ENCODE data around the gene OPA3. TPM values are rescaled to one million over a fixed set of nuclear protein-coding genes. Genes with fewer than 3 reads are reported as not detected.

The OPA3 gene
- total RNA-seq, 2 experiments from 2014 or later = 5.8 to 12.0 TPM

- CTCF ChIA-PET (ENCODE audit: unreplicated experiment) = interaction anchor here (1.5 kb wide), 3 partner anchors 9 to 39 kb away, joined by 4 to 7 read pairs (median 6); partner anchors contain the start of gene FOSB
- peak overlapping the region; percentile 49; the same call in 1 of the 2 replicates for H2AFZ ChIP-seq (ENCODE audit: low read length)
- H3K9me2 ChIP-seq (ENCODE audit: insufficient read depth, low read length) = no peaks in the 10 kb centered on the region
- H3K4me3 ChIP-seq (ENCODE audit: low read depth, low read length, poor library complexity, severe bottlenecking) = peak overlapping the region; percentile 71
- no peaks in the 10 kb centered on the region for H3K36me3 ChIP-seq (ENCODE audit: insufficient read depth, low read length)
- intact Hi-C loops (cut with micrococcal nuclease; ENCODE audit: unreplicated experiment) = loop anchor here (1.0 kb wide), 3 partner anchors 32 to 72 kb away; partner anchors contain the start of gene POLR1G
- TF ChIP-seq EZH2phosphoT487 (IDR thresholded peaks at IDR 0.05; ENCODE audit: borderline replicate concordance, low read depth, low read length) = no peak
- peak; percentile 85; the same call in 1 of the 2 replicates for TF ChIP-seq CTCF (conservative IDR thresholded peaks at IDR 0.05; ENCODE audit: low read length)
- POLR2A ChIA-PET = interaction anchor here (0.6 to 1.3 kb wide), 6 partner anchors 9 to 109 kb away, joined by 3 to 7 read pairs (median 6); partner anchors contain the start of gene FOSB
- H3K4me1 ChIP-seq (ENCODE audit: insufficient read depth, low read length, poor library complexity, severe bottlenecking) = peaks cover 29% of the 10 kb centered on the region
- BruUV-seq (replicated peaks) = no TSS peak
- H3K79me2 ChIP-seq (ENCODE audit: insufficient read depth, low read depth, low read length) = no peaks in the 10 kb centered on the region; the same call in 1 of the 2 replicates
- peak; percentile 51 for DNase-seq (ENCODE audit: low spot score)
- H3K9me3 ChIP-seq (ENCODE audit: low read length) = no peaks in the 10 kb centered on the region
- H3K4me2 ChIP-seq (ENCODE audit: low read length) = peak overlapping the region; percentile 86
- H3K27ac ChIP-seq (ENCODE audit: low read depth, low read length, poor library complexity, severe bottlenecking) = peak overlapping the region; percentile 83
- H4K20me1 ChIP-seq (ENCODE audit: insufficient read depth, low read length) = no peaks in the 10 kb centered on the region
Measured at GRCh38 chr19:45477713-45478453, 106.7 kb downstream of the OPA3 start.

Other genes starting within 250 kb of the OPA3 start
- gene KLC3, start 244.1 kb downstream of the OPA3 start, total RNA-seq (2014; rRNA removed; shearing (Covaris generic)) = not detected in 2 replicates
- gene KLC3, start 244.1 kb downstream of the OPA3 start, total RNA-seq (2022) = not detected in 2 replicates
- gene ERCC2, start 214.2 kb downstream of the OPA3 start, total RNA-seq (2014; rRNA removed; shearing (Covaris generic)) = 12.8 and 21.0 TPM in 2 replicates
- gene ERCC2, start 214.2 kb downstream of the OPA3 start, total RNA-seq (2022) = 24.4 and 30.8 TPM in 2 replicates
- 5.3 and 7.8 TPM in 2 replicates for gene PPP1R13L, start 179.7 kb downstream of the OPA3 start, total RNA-seq (2014; rRNA removed; shearing (Covaris generic))
- 15.5 and 17.4 TPM in 2 replicates for gene PPP1R13L, start 179.7 kb downstream of the OPA3 start, total RNA-seq (2022)
- 16.3 and 28.0 TPM in 2 replicates for gene POLR1G, start 178.2 kb downstream of the OPA3 start, total RNA-seq (2014; rRNA removed; shearing (Covaris generic))
- gene POLR1G, start 178.2 kb downstream of the OPA3 start, total RNA-seq (2022) = 8.8 and 10.8 TPM in 2 replicates
- gene ERCC1, start 160.9 kb downstream of the OPA3 start, total RNA-seq (2014; rRNA removed; shearing (Covaris generic)) = 125 and 126 TPM in 2 replicates
- gene ERCC1, start 160.9 kb downstream of the OPA3 start, total RNA-seq (2022) = 46.2 and 59.4 TPM in 2 replicates
- gene FOSB, start 116.8 kb downstream of the OPA3 start, total RNA-seq (2014; rRNA removed; shearing (Covaris generic)) = 1.2 and 2.3 TPM in 2 replicates
- 2.1 and 2.4 TPM in 2 replicates for gene FOSB, start 116.8 kb downstream of the OPA3 start, total RNA-seq (2022)
- gene RTN2, start 87.8 kb downstream of the OPA3 start, total RNA-seq (2014; rRNA removed; shearing (Covaris generic)) = 1.5 and 8.6 TPM in 2 replicates
- gene RTN2, start 87.8 kb downstream of the OPA3 start, total RNA-seq (2022) = 7.6 and 9.1 TPM in 2 replicates
- gene PPM1N, start 86.4 kb downstream of the OPA3 start, total RNA-seq (2014; rRNA removed; shearing (Covaris generic)) = 1.4 and 1.6 TPM in 2 replicates
- 2.8 and 2.9 TPM in 2 replicates for gene PPM1N, start 86.4 kb downstream of the OPA3 start, total RNA-seq (2022)
- 37.4 and 62.8 TPM in 2 replicates for gene VASP, start 77.3 kb downstream of the OPA3 start, total RNA-seq (2014; rRNA removed; shearing (Covaris generic))
- 39.6 and 51.6 TPM in 2 replicates for gene VASP, start 77.3 kb downstream of the OPA3 start, total RNA-seq (2022)
- gene GPR4, start 17.4 kb upstream of the OPA3 start, total RNA-seq (2014; rRNA removed; shearing (Covaris generic)) = 0.38 TPM in 1 of 2 replicates, not detected in the other
- gene GPR4, start 17.4 kb upstream of the OPA3 start, total RNA-seq (2022) = not detected in 2 replicates
- 23.6 and 26.1 TPM in 2 replicates for gene EML2, start 54.6 kb upstream of the OPA3 start, total RNA-seq (2014; rRNA removed; shearing (Covaris generic))
- gene EML2, start 54.6 kb upstream of the OPA3 start, total RNA-seq (2022) = 47.5 and 52.5 TPM in 2 replicates
- 6.6 and 7.9 TPM in 2 replicates for gene GIPR, start 83.4 kb upstream of the OPA3 start, total RNA-seq (2014; rRNA removed; shearing (Covaris generic))
- 23.3 and 24.6 TPM in 2 replicates for gene GIPR, start 83.4 kb upstream of the OPA3 start, total RNA-seq (2022)
- 774 and 848 TPM in 2 replicates for gene SNRPD2, start 107.2 kb upstream of the OPA3 start, total RNA-seq (2014; rRNA removed; shearing (Covaris generic))
- gene SNRPD2, start 107.2 kb upstream of the OPA3 start, total RNA-seq (2022) = 518 and 523 TPM in 2 replicates
- gene QPCTL, start 107.9 kb upstream of the OPA3 start, total RNA-seq (2014; rRNA removed; shearing (Covaris generic)) = 15.7 and 24.8 TPM in 2 replicates
- gene QPCTL, start 107.9 kb upstream of the OPA3 start, total RNA-seq (2022) = 25.1 and 26.3 TPM in 2 replicates
- gene FBXO46, start 146.1 kb upstream of the OPA3 start, total RNA-seq (2014; rRNA removed; shearing (Covaris generic)) = 23.9 and 27.5 TPM in 2 replicates
- gene FBXO46, start 146.1 kb upstream of the OPA3 start, total RNA-seq (2022) = 31.7 and 32.2 TPM in 2 replicates
- gene MEIOSIN, start 148.6 kb upstream of the OPA3 start, total RNA-seq (2014; rRNA removed; shearing (Covaris generic)) = not detected in 2 replicates
- gene MEIOSIN, start 148.6 kb upstream of the OPA3 start, total RNA-seq (2022) = not detected in 2 replicates
- 9.4 and 10.2 TPM in 2 replicates for gene SIX5, start 184.4 kb upstream of the OPA3 start, total RNA-seq (2014; rRNA removed; shearing (Covaris generic))
- gene SIX5, start 184.4 kb upstream of the OPA3 start, total RNA-seq (2022) = 15.2 and 18.6 TPM in 2 replicates
- gene DMPK, start 197.7 kb upstream of the OPA3 start, total RNA-seq (2014; rRNA removed; shearing (Covaris generic)) = 12.8 and 14.9 TPM in 2 replicates
- 34.7 and 46.9 TPM in 2 replicates for gene DMPK, start 197.7 kb upstream of the OPA3 start, total RNA-seq (2022)
- 27.1 and 43.2 TPM in 2 replicates for gene DMWD, start 208.0 kb upstream of the OPA3 start, total RNA-seq (2014; rRNA removed; shearing (Covaris generic))
- gene DMWD, start 208.0 kb upstream of the OPA3 start, total RNA-seq (2022) = 44.0 and 57.3 TPM in 2 replicates
- 0.16 and 0.21 TPM in 2 replicates for gene RSPH6A, start 230.5 kb upstream of the OPA3 start, total RNA-seq (2014; rRNA removed; shearing (Covaris generic))
- 0.63 and 0.72 TPM in 2 replicates for gene RSPH6A, start 230.5 kb upstream of the OPA3 start, total RNA-seq (2022)